Measurements from ENCODE around the gene ZNF738.
"Not testable (repeated sequence)": the region's sequence is repeated elsewhere in the genome, so short reads cannot be mapped to it uniquely, and the experiment has no call there.

Gene ZNF738

DNA sequence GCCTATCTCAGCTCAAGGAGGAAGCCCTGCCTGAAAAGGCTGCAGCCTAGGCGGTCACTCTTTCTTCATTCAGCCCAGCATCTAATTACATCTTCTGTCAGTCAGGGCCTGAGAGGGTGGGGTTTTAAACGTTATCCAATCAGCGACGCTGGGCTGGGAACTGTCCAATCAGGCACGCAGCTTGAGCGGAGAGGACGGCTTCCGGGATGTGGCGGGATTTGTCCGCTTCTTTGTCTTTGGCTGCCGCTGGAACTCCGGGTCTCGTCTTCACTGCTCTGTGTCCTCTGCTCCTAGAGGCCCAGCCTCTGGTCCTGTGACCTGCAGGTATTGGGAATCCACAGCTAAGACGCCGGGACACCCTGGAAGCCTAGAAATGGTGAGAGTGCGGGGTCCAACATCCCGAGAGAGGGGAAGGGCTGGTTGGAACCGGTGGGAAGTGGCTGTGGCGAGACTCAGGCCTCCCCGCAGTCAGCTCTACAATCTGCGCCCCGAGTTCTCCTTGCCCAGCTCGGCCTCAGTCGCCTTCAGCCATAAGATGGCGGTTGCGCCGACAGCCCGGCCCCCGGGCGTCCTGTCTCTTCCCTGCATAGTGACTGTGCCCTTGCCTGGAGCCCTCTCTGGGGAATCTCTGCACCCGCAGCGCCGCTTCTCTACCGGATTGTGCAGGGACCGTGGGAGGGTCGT lies at the start of gene ZNF738:
TSS of gene ZNF738 (plus strand) at position 233 of the 684 bp plus-strand sequence. CDS start at position 374, 141 bp downstream.
- DNase-seq (ENCODE audit: low read depth), result peak; percentile 59

DNA sequence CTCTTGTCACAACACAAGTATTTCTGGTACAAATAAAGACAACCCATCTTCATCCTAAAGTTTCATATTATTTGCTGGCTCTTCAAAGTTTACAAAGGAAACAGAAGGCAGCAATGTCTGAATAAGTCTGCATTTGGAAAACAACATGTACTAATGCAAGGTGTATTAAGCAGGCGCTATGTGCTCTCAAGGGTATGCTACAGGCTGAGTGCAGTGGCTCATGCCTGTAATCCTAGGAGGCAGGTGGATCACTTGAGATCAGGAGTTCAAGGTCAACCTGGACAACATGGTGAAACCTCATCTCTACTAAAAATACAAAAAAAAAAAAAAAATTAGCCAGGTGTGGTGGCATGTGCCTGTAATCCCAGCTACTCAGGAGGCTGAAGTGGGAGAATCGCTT lies 46.0 kb upstream of the ZNF738 start:
- DNase-seq (ENCODE audit: low read depth), result not testable (repeated sequence)

DNA sequence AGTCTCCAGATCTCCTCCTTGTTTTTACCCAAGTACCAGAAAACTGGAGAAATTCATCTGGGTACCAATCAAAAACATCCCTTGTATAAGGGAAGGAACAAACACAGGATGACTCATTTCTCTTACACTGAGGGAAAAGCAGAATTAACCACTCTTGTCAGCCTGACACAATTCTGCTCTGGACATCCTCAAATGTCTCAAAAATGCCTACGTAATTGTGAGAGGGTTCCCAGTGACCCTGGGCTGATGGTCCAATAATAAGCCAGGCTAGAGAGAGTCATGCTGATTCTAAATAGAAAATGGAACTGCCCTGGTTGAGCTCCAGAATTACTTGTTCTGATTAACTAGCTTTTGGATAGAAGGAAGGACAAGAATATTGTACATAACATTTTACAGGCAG lies 44.1 kb upstream of the ZNF738 start:
- DNase-seq (ENCODE audit: low read depth), result no peak

DNA sequence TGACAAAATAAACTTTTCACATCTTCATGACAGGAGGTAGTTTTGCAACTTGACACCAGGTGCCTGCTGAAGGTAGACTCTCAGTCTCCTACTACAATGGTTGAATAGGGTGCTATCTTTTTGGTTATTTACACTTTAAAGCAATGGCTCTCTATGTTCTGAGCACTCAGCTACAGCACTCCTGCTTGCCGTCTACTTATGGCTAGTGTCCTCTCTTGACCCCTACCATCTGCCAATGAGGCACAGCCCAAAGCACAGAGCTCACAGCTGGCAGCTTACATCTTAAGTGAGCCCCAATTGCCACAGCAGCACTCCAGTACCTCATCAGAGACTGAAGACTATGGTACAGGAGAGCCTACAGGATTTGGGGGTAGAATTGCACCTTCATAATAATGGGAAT lies 41.0 kb upstream of the ZNF738 start:
- DNase-seq (ENCODE audit: low read depth), result no peak

DNA sequence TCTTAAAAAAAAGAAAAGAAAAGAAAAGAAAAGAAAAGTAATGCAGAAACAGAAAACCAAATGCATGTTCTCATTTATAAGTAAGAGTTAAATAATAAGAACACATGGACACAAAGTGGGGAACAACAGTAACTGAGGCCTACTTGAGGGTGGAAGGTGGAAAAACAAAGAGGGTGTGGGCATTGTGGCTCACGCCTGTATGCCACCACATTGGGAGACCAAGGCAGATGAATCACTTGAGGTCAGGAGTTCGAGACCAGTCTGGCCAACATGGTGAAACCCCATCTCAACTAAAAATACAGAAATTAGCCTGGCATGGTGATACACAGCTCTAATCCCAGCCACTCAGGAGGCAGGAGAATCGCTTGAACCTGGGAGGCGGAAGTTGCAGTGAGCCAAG lies 37.7 kb upstream of the ZNF738 start:
- DNase-seq (ENCODE audit: low read depth), result no peak

DNA sequence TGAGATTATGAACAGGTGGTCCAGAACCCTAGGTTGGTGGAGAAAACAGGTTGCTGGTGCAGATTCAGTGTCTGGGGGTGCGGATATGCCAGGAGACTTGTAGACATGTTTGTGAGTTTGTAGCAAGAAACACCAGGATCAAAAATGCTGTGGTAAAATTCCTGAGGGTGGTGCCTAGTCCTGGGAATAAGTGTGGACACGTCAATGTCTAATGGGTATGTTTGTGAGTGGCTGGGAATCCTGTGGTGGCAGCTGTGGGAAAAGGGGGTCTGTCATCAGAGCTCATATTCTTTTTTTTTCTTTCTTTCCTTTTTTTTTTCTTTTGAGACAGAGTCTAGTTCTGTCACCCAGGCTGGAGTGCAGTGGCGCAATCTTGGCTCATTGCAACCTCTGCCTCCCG lies 36.8 kb upstream of the ZNF738 start:
- DNase-seq (ENCODE audit: low read depth), result no peak

DNA sequence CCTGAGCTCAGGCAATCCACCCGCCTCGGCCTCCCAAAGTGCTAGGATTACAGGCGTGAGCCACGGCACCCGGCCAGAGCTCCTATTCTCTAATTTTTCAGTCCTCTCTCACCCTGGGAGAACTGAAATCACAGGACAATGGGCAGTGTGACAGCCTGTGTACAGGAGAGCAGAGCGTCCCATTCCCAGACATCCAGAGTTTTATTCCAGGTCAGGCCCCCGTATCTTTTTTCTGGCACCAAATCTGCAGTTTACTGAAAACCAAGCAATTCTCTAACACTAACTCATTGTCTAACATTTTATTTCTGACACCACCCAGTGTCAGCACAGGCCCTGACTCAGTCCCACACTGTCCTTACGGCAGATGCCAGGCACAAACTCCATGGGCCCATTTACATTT lies 36.3 kb upstream of the ZNF738 start:
- no peak for DNase-seq (ENCODE audit: low read depth)

DNA sequence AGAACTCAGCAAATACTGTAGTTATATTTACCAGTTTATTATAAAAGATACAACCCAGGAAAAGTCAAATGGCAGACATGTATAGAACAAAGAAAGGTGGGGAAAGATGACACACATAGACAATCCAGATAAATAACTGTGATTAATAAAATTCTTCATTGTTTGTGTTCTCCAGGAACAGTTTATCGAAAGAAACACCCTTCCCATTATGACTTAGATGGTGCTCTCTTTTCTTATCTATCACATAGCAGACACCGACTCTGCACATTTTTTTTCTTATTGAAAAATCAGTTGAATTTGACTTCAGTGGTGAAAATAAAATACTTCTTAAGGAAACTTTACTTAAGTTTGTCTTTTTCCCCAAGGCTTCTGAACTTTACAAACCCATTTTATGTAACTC lies 35.8 kb upstream of the ZNF738 start:
- DNase-seq (ENCODE audit: low read depth), result no peak

DNA sequence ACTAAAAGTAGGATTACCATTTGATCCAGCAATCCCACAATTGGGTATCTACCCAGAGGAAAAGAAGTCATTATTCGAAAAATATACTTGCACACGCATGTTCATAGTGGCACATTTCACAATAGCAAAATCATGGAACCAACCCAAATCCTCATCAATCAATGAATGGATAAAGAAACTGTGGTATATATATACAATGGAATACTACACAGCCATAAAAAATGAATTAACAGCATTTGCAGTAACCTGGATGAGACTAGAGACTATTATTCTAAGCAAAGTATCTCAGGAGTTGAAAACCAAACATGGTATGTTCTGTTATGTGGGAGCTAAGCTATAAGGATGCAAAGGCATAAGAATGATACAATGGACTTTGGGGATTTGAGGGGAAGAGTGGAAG lies 32.6 kb upstream of the ZNF738 start:
- no peak for DNase-seq (ENCODE audit: low read depth)

DNA sequence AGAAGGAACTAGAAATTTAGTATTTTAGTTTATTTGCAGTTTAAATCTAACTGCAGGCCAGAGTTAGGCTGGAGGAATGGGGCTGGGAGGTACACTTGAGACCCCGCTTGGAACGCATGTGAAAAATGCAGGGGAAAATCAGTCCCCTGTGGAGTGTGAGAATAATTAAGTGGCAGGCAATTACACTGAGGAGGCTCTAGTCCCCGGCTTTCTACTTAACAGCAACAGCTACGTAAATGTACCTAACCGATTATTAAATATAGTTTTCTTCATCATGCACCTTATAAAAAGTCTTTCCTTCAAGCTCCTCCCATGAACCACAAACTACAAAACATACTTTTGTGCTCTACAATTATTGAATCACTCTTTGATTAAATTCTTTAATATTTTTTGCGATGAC lies 30.4 kb upstream of the ZNF738 start:
- DNase-seq (ENCODE audit: low read depth), result no peak

DNA sequence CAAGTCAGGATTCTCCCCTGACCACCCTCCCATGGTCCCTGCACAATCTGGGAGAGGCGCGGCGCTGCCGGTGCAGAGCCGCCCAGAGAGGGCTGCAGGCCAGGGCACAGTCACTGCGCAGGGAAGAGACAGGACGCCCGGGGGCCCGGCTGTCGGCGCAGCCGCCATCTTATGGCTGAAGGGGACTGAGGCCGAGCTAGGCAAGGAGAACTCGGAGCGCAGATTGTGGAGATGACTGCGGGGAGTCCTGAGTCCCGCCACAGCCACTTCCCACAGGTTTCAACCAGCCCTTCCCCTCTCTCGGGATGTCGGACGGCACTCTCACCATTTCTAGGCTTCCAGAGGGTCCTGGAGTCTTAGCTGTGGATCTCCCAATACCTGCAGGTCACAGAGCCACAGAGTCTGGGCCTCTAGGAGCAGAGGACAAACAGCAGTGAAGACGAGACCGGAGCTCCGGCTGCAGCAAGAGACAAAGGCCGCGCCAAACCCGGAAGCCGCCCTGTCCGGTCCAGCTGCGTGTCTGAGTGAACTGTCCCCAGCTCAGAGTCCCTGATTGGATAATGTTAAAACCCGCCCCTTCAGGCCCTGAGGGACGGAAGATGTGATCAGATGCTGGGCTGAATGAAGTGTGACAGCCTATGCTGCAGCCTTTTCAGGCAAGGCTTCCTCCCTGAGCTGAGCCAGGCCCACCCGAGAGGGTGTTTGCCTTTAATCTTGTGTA lies 29.8 kb upstream of the ZNF738 start, which contains the start of gene ZNF708:
TSS of gene ZNF708 (minus strand) at position 526 of the 721 bp plus-strand sequence. CDS start at position 328, 198 bp downstream.
- DNase-seq (ENCODE audit: low read depth), result peak; percentile 49

DNA sequence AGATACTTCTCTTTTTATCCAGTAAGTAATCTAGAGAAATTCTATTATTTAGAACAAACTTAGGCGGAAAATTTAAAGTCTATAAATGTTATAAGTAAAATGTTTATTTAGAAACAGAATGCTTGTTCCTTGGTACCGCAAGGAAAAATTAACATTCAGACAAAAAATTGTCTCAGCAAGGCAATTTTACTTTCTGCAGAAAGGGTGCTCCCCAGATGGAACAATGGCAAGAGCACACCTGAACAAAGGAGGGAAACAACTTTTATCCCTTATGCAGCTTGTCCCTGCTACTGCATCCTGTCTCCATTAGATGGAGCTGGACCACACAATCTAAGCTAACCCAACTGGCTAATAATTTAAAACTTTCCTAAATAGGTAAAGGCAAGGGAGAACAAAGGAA lies 23.1 kb upstream of the ZNF738 start:
- no peak for DNase-seq (ENCODE audit: low read depth)

DNA sequence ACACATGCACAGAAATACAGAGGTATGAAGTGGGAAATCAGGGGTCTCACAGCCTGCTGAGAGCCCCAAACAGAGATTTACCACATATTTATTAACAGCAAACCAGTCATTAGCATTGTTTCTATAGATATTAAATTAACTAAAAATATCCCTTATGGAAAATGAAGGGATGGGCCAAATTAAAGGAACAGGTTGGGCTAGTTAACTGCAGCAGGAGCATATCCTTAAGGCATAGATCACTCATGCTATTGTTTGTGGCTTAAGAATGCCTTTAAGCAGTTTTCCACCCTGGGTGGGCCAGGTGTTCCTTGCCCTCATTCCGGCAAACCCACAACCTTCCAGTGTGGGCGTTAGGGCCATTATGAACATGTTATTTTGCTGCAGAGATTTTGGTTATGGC lies 14.0 kb upstream of the ZNF738 start:
- not testable (repeated sequence) for DNase-seq (ENCODE audit: low read depth)

DNA sequence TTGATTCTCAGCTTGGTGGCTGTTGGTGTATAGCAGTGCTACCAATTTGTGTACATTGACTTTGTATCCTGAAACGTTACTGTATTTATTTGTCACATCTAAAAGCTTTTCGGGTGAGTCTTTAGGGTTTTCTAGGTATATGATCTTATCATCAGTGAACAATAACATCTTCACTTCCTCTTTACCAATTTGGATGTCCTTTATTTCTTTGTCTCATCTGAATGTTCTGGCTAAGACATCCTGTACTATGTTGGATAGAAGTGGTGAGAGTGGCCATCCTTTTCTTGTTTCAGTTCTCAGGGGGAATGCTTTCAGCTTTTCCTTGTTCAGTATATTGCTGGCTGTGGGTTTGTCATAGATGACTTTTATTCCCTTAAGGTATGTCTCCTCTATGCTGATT lies 6.0 kb upstream of the ZNF738 start:
- DNase-seq (ENCODE audit: low read depth), result no peak

DNA sequence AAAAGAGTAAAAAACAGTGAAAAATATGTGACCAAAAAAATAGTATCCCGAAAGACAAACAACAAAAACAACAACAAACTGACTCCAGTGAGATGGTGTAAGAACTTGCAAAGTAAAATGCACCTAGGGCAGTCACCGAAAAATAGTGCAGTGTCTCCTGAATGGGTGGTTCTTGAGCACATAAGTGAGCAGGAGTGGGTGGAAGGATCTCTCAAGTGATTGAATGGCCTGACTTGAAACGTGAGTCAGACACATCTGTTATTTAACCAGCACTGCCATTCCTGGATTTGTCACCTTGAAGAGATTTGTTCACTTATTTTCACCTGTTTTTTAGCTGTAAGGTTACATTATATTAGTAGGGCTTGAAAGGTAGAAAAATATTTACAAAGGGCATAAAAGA lies 3.5 kb downstream of the ZNF738 start:
- DNase-seq (ENCODE audit: low read depth), result no peak

DNA sequence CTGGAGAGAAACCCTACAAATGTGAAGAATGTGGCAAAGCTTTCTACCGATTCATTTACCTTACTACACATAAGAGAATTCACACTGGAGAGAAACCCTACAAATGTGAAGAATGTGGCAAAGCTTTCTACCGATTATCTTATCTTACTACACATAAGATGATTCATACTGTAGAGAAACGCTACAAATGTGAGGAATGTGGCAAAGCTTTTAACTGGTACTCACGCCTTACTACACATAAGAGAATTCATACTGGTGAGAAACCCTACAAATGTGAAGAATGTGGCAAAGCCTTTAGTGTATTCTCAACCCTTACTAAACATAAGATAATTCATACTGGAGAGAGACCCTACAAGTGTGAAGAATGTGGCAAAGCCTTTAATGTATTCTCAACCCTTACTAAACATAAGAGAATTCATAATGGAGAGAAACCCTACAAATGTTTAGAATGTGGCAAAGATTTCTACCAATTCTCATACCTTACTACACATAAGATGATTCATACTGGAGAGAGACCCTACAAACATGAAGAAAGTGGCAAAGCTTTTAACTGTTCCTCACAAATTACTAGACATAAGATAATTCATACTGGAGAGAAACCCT lies 25.3 kb downstream of the ZNF738 start:
- DNase-seq (ENCODE audit: low read depth), result no peak

DNA sequence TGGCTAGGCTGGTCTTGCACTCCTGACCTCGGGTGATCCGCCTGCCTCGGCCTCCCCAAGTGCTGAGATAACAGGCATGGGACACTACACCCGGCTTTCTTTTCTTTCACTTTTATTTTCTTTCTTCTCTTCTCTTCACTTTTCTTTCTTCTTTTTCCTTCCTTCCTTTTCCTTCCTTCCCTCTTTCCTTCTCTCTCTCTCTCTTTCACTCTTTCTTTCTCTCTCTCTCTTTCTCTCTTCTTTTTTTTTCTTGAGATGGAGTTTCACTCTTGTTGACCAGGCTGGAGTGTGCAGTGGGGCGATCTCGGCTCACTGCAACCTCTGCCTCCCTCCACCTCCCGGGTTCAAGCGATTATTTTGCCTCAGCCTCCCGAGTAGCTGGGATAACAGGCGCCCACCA lies 37.3 kb downstream of the ZNF738 start:
- DNase-seq (ENCODE audit: low read depth), result no peak

DNA sequence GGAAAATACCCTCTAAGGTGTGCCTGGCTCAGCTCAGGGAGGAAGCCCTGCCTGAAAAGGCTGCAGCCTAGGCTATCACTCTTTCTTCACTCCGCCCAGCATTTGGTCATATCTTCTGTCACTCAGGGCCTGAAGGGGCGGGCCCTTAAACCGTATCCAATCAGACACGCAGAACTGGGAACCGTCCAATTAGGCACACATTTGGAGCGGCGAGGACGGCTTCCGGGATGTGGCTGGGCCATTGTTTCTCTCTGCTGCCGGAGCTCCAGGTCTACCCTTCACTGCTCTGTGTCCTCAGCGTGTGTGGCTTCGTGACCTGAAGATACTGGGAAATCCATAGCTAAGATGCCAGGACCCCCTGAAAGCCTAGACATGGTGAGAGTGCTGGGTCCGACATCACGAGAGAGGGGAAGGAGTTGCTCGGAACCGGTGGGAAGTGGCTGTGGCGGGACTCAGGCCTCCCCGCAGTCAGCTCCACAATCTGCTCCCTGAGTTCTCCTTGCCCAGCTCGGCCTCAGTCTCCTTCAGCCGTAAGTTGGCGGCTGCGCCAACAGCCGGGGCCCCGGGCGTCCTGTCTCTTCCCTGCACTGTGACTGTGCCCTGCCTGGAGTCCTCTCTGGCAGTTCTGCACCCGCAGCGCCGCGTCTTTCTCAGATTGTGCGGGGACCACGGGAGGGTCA lies 38.2 kb downstream of the ZNF738 start, which contains the start of gene ZNF493:
TSS of gene ZNF493 (plus strand) at position 241 of the 680 bp plus-strand sequence. CDS start at position 346, 105 bp downstream.
- DNase-seq (ENCODE audit: low read depth), result peak; percentile 82

DNA sequence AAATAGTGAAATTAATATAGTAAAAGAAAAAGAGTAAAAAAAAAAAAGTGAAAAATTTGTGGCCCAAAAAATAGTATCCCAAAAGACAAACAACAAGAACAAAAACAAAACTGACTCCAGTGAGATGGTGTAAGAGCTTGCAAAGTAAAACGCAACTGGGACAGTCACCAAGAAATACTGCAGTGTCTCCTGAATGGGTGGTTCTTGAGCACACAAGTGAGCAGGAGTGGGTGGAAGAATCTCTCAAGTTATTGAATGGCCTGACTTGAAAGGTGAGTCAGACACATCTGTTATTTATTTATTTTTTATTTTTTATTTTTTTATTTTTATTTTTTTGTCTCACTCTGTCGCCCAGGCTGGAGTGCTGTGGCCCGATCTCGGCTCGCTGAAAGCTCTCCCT lies 40.1 kb downstream of the ZNF738 start:
- DNase-seq (ENCODE audit: low read depth), result no peak

DNA sequence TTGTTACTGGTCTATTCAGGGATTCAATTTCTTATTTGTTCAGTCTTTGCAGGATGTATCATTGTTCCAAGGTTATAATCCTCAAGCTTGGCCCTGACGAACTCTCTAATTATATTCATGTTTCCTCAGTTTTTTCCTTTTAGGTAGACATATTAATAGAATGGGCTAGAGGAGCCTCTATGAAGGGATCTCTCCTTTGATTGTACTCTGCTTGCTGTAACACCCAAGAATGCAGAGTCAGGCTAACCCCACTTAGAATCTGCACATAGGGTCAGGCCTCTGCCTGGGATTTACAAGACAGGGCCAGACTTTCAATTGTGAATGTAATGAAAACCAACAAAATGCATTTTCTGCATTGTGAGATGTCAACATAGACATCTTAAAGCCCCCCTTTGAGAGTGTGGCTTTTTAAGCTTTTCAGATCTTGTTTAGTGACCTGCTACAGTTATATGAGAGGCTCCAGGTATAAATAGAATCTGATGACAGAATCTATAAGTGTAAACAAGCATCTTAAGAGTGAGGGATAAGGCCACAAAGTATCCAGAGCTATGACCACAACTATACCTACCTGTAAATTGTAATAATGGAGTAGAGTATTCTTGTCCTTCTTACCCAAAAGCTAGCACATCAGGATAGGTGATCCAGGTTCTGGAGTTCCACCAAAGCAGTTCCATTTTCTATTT lies 43.6 kb downstream of the ZNF738 start:
- no peak for DNase-seq (ENCODE audit: low read depth)

DNA sequence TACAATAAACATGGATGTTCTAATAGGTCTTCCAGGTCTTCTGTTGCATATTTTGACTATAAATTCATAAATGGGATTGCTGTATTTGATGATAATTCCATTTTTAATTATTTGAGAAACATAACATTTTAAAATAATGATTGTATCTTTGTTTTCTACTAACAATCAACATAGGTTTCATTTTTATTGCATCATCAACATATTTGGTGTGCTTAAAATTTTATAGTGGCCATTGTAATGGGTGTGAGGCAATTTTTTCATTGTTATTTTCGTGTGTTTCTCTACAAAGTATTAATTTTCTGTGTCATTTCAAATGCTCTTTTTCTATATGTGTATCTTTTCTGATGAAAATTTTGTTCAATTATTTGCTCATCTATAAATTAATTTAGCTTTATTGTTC lies 51.4 kb downstream of the ZNF738 start:
- no peak for DNase-seq (ENCODE audit: low read depth)

DNA sequence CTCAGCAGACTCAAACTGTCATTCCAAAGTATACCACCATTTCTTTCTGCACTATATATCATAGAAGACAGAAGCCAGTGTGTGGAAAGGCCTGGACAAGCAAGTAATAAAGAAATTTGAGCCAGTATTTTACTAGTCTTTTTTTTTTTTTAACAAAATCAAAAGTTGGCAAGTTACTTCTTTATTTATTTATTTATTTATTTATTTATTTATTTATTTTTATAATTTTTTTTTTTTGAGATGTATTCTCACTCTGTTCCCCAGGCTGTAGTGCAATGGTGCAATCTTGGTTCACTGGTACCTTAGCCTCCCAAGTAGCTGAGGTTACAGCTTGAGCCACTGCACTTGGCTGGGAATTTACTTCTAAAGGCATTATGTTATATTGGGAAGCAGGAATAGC lies 63.4 kb downstream of the ZNF738 start:
- DNase-seq (ENCODE audit: low read depth), result no peak

Measured in stimulated activated CD8-positive, alpha-beta memory T cell treated with anti-CD3 and anti-CD28 coated beads, Interleukin-15, amount 100 ng/mL, for 1 hour (primary cell).